Osteocyte (in vitro differentiated cells): ENCODE data around the gene CCDC83. TPM values are rescaled to one million over a fixed set of nuclear protein-coding genes. Genes with fewer than 3 reads are reported as not detected.

Source experiments
- DNase-seq: peaks from one replicate; pipeline ENCODE4 v3.0.0; 2021; ENCODE audit warnings: mixed read lengths; ENCODE audit not compliant: unreplicated experiment; ENCODE audit errors: extremely low spot score
- H3K27ac Mint-ChIP-seq: one replicate; pipeline ENCODE4 v1.8.0; 2021; ENCODE audit warnings: mild to moderate bottlenecking, mixed read lengths; ENCODE audit not compliant: unreplicated experiment
- H3K27me3 Mint-ChIP-seq: one replicate; pipeline ENCODE4 v1.8.0; 2021; ENCODE audit warnings: mixed read lengths; ENCODE audit not compliant: unreplicated experiment
- H3K36me3 Mint-ChIP-seq: one replicate; pipeline ENCODE4 v1.8.0; 2021; ENCODE audit warnings: mixed read lengths; ENCODE audit not compliant: unreplicated experiment
- H3K4me1 Mint-ChIP-seq: one replicate; pipeline ENCODE4 v1.8.0; 2021; ENCODE audit warnings: mixed read lengths; ENCODE audit not compliant: unreplicated experiment
- H3K4me3 Mint-ChIP-seq: one replicate; pipeline ENCODE4 v1.8.0; 2021; ENCODE audit warnings: mild to moderate bottlenecking, moderate library complexity, mixed read lengths; ENCODE audit not compliant: unreplicated experiment
- H3K9me3 Mint-ChIP-seq: one replicate; pipeline ENCODE4 v1.8.0; 2021; ENCODE audit warnings: mixed read lengths; ENCODE audit not compliant: unreplicated experiment
- total RNA-seq: library from RNA; stranded (reverse); gene quantifications from 2 replicates; pipeline ENCODE4 v1.2.1, GENCODE V29; 2021
- TF ChIP-seq, protein P1 (sequence below): fragments of 200-600 bp; sonication (generic); IDR thresholded peaks from 2 replicates; pipeline ENCODE4 v1.5.0; 2021; ENCODE audit warnings: antibody characterized with exemption, mild to moderate bottlenecking, moderate library complexity

CCDC83 gene
- total RNA-seq, 1 donor from 2014 or later: not detected

DNA sequence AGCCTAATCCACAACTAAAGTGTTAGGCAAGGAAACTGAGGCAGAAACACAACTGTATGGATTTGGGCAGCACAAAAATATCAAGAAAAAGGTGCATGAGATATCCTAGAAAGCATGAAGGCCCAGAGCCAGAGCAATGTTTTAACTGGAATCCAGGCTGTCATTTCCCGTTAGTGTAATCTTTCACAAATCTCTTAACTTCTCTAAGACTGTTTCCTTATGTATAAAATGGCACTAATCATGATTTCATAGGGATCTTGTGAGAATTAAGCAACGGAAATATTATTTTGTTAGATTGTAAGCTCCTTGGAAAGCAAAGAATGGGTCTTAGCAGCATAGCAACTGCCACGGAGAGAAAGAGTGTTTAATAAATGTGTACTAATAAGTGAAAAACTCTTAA, 29.6 kb upstream of the CCDC83 start:
- no peak for DNase-seq
- H3K36me3 Mint-ChIP-seq: no peaks in the 10 kb centered on the region
- H3K27ac Mint-ChIP-seq: no peak overlapping the region
- H3K27me3 Mint-ChIP-seq: no peaks in the 10 kb centered on the region
- TF ChIP-seq, protein P1, sequence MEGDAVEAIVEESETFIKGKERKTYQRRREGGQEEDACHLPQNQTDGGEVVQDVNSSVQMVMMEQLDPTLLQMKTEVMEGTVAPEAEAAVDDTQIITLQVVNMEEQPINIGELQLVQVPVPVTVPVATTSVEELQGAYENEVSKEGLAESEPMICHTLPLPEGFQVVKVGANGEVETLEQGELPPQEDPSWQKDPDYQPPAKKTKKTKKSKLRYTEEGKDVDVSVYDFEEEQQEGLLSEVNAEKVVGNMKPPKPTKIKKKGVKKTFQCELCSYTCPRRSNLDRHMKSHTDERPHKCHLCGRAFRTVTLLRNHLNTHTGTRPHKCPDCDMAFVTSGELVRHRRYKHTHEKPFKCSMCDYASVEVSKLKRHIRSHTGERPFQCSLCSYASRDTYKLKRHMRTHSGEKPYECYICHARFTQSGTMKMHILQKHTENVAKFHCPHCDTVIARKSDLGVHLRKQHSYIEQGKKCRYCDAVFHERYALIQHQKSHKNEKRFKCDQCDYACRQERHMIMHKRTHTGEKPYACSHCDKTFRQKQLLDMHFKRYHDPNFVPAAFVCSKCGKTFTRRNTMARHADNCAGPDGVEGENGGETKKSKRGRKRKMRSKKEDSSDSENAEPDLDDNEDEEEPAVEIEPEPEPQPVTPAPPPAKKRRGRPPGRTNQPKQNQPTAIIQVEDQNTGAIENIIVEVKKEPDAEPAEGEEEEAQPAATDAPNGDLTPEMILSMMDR: no peak
- no peak overlapping the region for H3K4me3 Mint-ChIP-seq
- H3K4me1 Mint-ChIP-seq: peaks cover 23% of the 10 kb centered on the region
- H3K9me3 Mint-ChIP-seq: no peaks in the 10 kb centered on the region

DNA sequence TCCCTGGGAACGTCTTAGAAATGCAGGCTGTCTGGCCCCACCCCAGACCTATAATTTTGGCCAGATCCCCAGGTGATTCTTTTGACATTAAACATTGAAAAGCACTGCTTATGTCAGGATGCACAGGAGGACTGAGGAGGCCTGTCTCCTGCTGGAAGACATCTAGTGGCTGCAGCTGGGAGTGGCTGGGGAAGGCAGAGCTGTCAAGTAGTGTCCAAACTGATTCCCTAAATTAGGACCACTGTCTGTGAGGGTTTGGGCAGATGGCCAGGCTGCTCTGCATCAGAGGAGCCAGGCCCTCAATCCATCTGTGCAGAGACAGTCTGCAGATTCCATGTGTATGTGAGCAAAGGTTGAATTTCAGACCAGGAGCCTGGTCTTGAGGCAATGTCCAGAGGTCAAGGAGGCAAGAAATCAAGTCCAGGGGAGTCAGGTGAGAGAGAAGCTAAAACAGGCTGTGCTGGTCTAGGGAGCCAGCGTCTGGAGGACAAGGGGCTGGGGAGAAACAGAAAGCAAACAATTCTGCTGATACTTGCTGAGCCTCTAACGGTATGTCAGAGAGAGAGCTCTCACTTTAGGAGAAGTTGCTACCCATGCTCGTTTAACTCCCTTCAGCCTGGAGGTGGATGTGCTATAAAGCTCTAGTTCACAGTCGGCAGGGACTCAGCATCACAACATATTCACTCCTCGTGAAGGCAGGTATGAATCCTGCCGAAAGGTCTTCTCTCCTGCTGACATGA, 28.9 kb upstream of the CCDC83 start:
- no peaks in the 10 kb centered on the region for H3K27me3 Mint-ChIP-seq
- H3K4me3 Mint-ChIP-seq: no peak overlapping the region
- H3K9me3 Mint-ChIP-seq: no peaks in the 10 kb centered on the region
- H3K27ac Mint-ChIP-seq: peak overlapping the region; percentile 60
- peaks cover 23% of the 10 kb centered on the region for H3K4me1 Mint-ChIP-seq
- no peak for DNase-seq
- H3K36me3 Mint-ChIP-seq: no peaks in the 10 kb centered on the region
- TF ChIP-seq, protein P1: peak; percentile 57

DNA sequence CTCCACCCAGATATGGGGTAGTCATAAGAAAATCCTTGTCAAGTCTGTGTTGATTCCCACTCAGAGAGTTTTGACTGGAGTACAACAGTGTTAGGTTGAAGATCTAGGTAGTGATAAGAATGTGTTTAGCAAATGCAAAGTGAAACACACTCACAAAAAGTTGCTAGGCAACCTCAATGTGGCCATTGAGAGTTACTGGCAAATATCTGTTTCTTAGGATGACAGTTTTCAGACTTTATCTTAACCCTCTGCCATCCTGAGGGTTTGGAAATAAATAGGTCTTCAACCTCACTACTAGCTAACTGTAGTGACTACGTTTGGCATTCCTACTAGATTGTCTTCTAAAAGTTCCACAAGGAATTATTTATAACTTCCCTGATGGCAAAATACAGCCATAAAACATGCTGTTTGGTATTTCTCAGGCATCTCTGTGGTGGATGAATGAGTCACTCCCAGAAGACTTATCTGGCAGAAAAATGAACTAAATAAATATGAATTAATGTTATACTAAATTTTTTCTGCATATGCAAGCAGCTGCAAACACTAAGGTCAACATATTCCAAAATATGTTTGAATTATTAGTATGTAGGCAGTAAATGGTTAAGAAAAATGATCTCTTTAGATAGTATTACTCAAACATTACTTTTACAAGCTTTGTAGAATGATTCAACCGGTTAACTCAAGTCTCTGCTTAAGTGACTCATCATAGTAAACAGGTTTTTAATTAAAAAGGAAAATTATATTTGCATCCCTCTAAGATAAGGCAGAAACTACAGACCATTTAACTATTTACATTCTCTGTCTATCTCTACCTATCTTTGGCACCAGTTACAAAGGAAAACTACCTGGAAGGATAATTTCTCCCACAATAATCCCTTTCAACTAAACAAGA, 27.2 kb upstream of the CCDC83 start:
- Mint-ChIP-seq H3K27ac (peak overlapping the region; percentile 92), H3K36me3 (no peaks in the 10 kb centered on the region), H3K9me3 (no peaks in the 10 kb centered on the region), H3K4me1 (peaks cover 22% of the 10 kb centered on the region), H3K4me3 (no peak overlapping the region), H3K27me3 (no peaks in the 10 kb centered on the region)
- DNase-seq: no peak
- TF ChIP-seq, protein P1: no peak

DNA sequence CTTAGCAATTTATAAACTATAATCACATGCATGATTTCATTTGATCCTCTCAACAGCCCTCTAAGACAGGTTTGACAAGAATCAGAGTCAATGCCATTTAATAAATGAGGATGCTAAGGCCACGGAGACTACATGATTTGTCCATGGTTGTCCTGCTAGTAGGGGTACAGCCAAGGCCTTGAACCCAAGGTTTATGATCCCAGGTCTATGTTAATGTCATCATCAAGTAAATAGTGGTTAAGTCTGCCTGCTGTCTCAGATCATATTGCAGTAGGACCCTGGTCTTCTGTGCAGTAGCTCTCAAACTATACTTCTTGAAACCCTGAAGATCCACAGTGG, 26.6 kb upstream of the CCDC83 start:
- no peaks in the 10 kb centered on the region for H3K27me3 Mint-ChIP-seq
- TF ChIP-seq, protein P1: no peak
- H3K27ac Mint-ChIP-seq: peak overlapping the region; percentile 92
- no peaks in the 10 kb centered on the region for H3K9me3 Mint-ChIP-seq
- H3K36me3 Mint-ChIP-seq: no peaks in the 10 kb centered on the region
- H3K4me1 Mint-ChIP-seq: peaks cover 22% of the 10 kb centered on the region
- DNase-seq: no peak
- H3K4me3 Mint-ChIP-seq: no peak overlapping the region

DNA sequence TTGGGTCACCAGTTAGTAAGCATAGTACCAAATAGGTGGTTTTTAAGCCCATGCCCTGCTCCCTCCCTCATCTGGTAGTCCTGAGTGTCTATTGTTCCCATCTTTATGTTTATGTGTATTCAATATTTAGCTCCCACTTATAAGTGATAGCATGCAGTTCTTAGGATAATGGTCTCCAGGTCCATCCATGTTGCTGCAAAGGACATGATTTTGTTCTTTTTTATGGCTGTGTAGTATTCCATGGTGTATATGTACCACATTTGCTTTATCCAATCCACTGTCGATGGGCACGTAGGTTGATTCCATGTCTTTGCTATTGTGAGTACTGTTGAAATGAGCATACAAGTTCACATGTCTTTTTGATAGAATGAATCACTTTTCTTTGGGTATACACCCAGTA, 26.0 kb upstream of the CCDC83 start:
- Mint-ChIP-seq H3K4me1 (peaks cover 22% of the 10 kb centered on the region), H3K27me3 (no peaks in the 10 kb centered on the region), H3K27ac (no peak overlapping the region), H3K4me3 (no peak overlapping the region), H3K36me3 (no peaks in the 10 kb centered on the region), H3K9me3 (no peaks in the 10 kb centered on the region)
- TF ChIP-seq, protein P1: no peak
- DNase-seq: no peak
